Keratinocyte (primary cell): Measurements from ENCODE around the gene PKP4. TPM values are rescaled to one million over a fixed set of nuclear protein-coding genes. Genes with fewer than 3 reads are reported as not detected.

ENCODE experiments used
- DNase-seq: peaks from one replicate; pipeline ENCODE4 v3.0.0-alpha.2; 2011; ENCODE audit warnings: low read depth, missing footprints, low spot score
- FAIRE-seq: peaks from 2 replicates; lab custom pipeline; 2011; peaks lifted over from hg19 to GRCh38; lab: Jason Lieb, UNC
- H2AFZ ChIP-seq: 2 replicates; pipeline ENCODE4 v1.6.0; 2012; ENCODE audit warnings: low read length, control low read depth, inconsistent platforms; ENCODE audit not compliant: control insufficient read depth
- H3K27ac ChIP-seq: 2 replicates; pipeline ENCODE4 v1.5.1; 2011; ENCODE audit warnings: low read length; ENCODE audit not compliant: control insufficient read depth, insufficient read depth
- H3K27me3 ChIP-seq: 3 replicates; pipeline ENCODE4 v1.6.0; 2011; ENCODE audit warnings: low read length; ENCODE audit not compliant: control insufficient read depth, insufficient read depth; ENCODE audit errors: extremely low read depth
- H3K36me3 ChIP-seq, 2 experiments: 2 replicates in 1 of 2; 3 replicates in 1 of 2; pipeline ENCODE4 v1.5.1; 2011; ENCODE audit warnings: low read length in 2 of 2, mild to moderate bottlenecking in 1 of 2; ENCODE audit not compliant: control insufficient read depth in 2 of 2, insufficient read depth in 2 of 2; ENCODE audit errors: extremely low read depth in 1 of 2
- H3K4me1 ChIP-seq: 3 replicates; pipeline ENCODE4 v1.5.1; 2011; ENCODE audit warnings: low read length; ENCODE audit not compliant: control insufficient read depth, insufficient read depth; ENCODE audit errors: extremely low read depth
- H3K4me2 ChIP-seq: 3 replicates; pipeline ENCODE4 v1.6.0; 2011; ENCODE audit warnings: low read depth, low read length; ENCODE audit not compliant: control insufficient read depth, insufficient read depth; ENCODE audit errors: extremely low read depth
- H3K4me3 ChIP-seq, 3 experiments: fragments of 200-600 bp in 1 of 3; sonication (generic) in 1 of 3; 2 replicates in 2 of 3; 3 replicates in 1 of 3; pipeline ENCODE4 v1.5.1; 2011 to 2016; ENCODE audit warnings: low read length in 3 of 3, mild to moderate bottlenecking in 3 of 3, control low read depth in 2 of 3, inconsistent platforms in 1 of 3, low read depth in 1 of 3, mixed read lengths in 1 of 3, mixed run types in 1 of 3, moderate library complexity in 1 of 3; ENCODE audit not compliant: control insufficient read depth in 2 of 3, insufficient read depth in 2 of 3; ENCODE audit errors: extremely low read depth in 1 of 3
- H3K79me2 ChIP-seq: 2 replicates; pipeline ENCODE4 v1.6.0; 2012; ENCODE audit warnings: low read length; ENCODE audit not compliant: control insufficient read depth, insufficient read depth
- H3K9ac ChIP-seq: 3 replicates; pipeline ENCODE4 v1.6.0; 2011; ENCODE audit warnings: low read length; ENCODE audit not compliant: control insufficient read depth, insufficient read depth; ENCODE audit errors: extremely low read depth
- H3K9me1 ChIP-seq: 3 replicates; pipeline ENCODE4 v1.6.0; 2011; ENCODE audit warnings: low read length; ENCODE audit not compliant: control insufficient read depth, insufficient read depth; ENCODE audit errors: extremely low read depth
- H3K9me3 ChIP-seq: 2 replicates; pipeline ENCODE4 v1.5.1; 2012; ENCODE audit warnings: low read depth, low read length; ENCODE audit not compliant: control insufficient read depth
- H4K20me1 ChIP-seq: 3 replicates; pipeline ENCODE4 v1.6.0; 2011; ENCODE audit warnings: low read length; ENCODE audit not compliant: control insufficient read depth, insufficient read depth; ENCODE audit errors: extremely low read depth
- CTCF ChIP-seq, 3 experiments: IDR thresholded peaks in 1 of 3; conservative IDR thresholded peaks in 1 of 3; optimal IDR thresholded peaks in 1 of 3; 2 replicates in 2 of 3; 3 replicates in 1 of 3; pipeline versions ENCODE3 to v1.5.1; 2011; ENCODE audit warnings: low read length in 3 of 3, mild to moderate bottlenecking in 3 of 3, moderate library complexity in 2 of 3, control low read depth in 1 of 3, inconsistent platforms in 1 of 3; ENCODE audit not compliant: insufficient read depth in 2 of 3; ENCODE audit errors: extremely low read depth in 1 of 3
- EZH2 ChIP-seq: IDR thresholded peaks from one replicate; pipeline ENCODE4 v1.6.1; 2012; ENCODE audit warnings: inconsistent platforms, mild to moderate bottlenecking, low read length, moderate library complexity
- dilution Hi-C: fragments of 300-500 bp; cut with MboI; formaldehyde crosslinking; loops from one replicate; pipeline ENCODE4 v1.7.0; 2020; ENCODE audit warnings: low sequenced_read_pairs; ENCODE audit not compliant: extremely low pct_ligation_motif_present
- polyA plus RNA-seq, 5 experiments: library from polyadenylated mRNA; depleted of rRNA in 3 of 5; stranded (reverse) in 3 of 5; stranded (forward) in 1 of 5; unstranded in 1 of 5; fragments of >200 nt; gene quantifications; 1 replicate in 1 of 5; 2 replicates in 3 of 5; 3 replicates in 1 of 5; pipeline versions ENCODE4 v1.2.1 to v1.2.3, GENCODE V29; 2011 to 2012; ENCODE audit warnings: missing spikeins in 2 of 5, low read depth in 1 of 5, low replicate concordance in 1 of 5

Gene PKP4
- polyA plus RNA-seq, 1 donor (not counting 4 experiments of a cell fraction or from before 2014, with no cell fraction given): 43.8 TPM

- FAIRE-seq (no peak), DNase-seq (no peak)
- peaks cover 23% of the 10 kb centered on the region for H3K4me1 ChIP-seq
- H3K9me3 ChIP-seq: no peaks in the 10 kb centered on the region
- H3K4me3 ChIP-seq: no peak overlapping the region
- H3K4me2 ChIP-seq: peak overlapping the region; percentile 22
- H2AFZ ChIP-seq: no peak overlapping the region
- H3K79me2 ChIP-seq: peaks cover 59% of the 10 kb centered on the region
- TF ChIP-seq EZH2 (no peak), CTCF (optimal IDR thresholded peaks at IDR 0.05 in 1 of 3, IDR thresholded peaks at IDR 0.05 in 1 of 3, conservative IDR thresholded peaks at IDR 0.05 in 1 of 3; ENCODE audit: extremely low read depth in 1 of 3, insufficient read depth in 2 of 3, low read length in 3 of 3) (no peak)
- no peak overlapping the region for H3K9ac ChIP-seq
- peak overlapping the region; percentile 43 for H3K27ac ChIP-seq
- dilution Hi-C loops: no loop called here
- H4K20me1 ChIP-seq: no peaks in the 10 kb centered on the region
- H3K27me3 ChIP-seq: no peaks in the 10 kb centered on the region
- H3K9me1 ChIP-seq: no peaks in the 10 kb centered on the region
- H3K36me3 ChIP-seq: peaks cover 0 to 4% of the 10 kb centered on the region in 2 experiments
These were observed 40.2 kb downstream of the PKP4 start for GRCh38 chr2:158496986-158497385.

GRCh38 chr2:158497486-158497885 lies 40.7 kb downstream of the PKP4 start:
- Histone ChIP-seq H3K27ac (peak overlapping the region; percentile 43), H3K9me1 (no peaks in the 10 kb centered on the region), H3K4me1 (peaks cover 28% of the 10 kb centered on the region), H3K9ac (no peak overlapping the region), H4K20me1 (no peaks in the 10 kb centered on the region), H3K36me3 (peaks cover 0 to 4% of the 10 kb centered on the region in 2 experiments), H3K4me3 (no peak overlapping the region), H3K9me3 (no peaks in the 10 kb centered on the region), H3K4me2 (peak overlapping the region; percentile 22), H3K27me3 (no peaks in the 10 kb centered on the region), H2AFZ (no peak overlapping the region), H3K79me2 (peaks cover 59% of the 10 kb centered on the region)
- dilution Hi-C loops: no loop called here
- TF ChIP-seq EZH2 (no peak), CTCF (optimal IDR thresholded peaks at IDR 0.05 in 1 of 3, IDR thresholded peaks at IDR 0.05 in 1 of 3, conservative IDR thresholded peaks at IDR 0.05 in 1 of 3; ENCODE audit: extremely low read depth in 1 of 3, insufficient read depth in 2 of 3, low read length in 3 of 3) (no peak)
- DNase-seq (no peak), FAIRE-seq (no peak)
